GM15510 (cell line): ENCODE data around the gene CCDC154.

Experiments used
- POLR2A ChIP-seq: IDR thresholded peaks from 3 replicates; pipeline ENCODE4 v1.6.1; 2011; ENCODE audit warnings: borderline replicate concordance; ENCODE audit not compliant: insufficient read length; ENCODE audit errors: extremely low read depth

Gene CCDC154, protein sequence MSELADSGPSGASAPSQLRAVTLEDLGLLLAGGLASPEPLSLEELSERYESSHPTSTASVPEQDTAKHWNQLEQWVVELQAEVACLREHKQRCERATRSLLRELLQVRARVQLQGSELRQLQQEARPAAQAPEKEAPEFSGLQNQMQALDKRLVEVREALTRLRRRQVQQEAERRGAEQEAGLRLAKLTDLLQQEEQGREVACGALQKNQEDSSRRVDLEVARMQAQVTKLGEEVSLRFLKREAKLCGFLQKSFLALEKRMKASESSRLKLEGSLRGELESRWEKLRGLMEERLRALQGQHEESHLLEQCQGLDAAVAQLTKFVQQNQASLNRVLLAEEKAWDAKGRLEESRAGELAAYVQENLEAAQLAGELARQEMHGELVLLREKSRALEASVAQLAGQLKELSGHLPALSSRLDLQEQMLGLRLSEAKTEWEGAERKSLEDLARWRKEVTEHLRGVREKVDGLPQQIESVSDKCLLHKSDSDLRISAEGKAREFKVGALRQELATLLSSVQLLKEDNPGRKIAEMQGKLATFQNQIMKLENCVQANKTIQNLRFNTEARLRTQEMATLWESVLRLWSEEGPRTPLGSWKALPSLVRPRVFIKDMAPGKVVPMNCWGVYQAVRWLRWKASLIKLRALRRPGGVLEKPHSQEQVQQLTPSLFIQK

GRCh38 chr16:1443980-1444729 is at the start of gene CCDC154:
Gene CCDC154 (minus strand): TSS chr16:1444556. CDS start chr16:1444322, 234 bp downstream.
- no peak for TF ChIP-seq POLR2A

- TF ChIP-seq POLR2A = no peak
These were observed 49.4 kb upstream of the CCDC154 start for GRCh38 chr16:1493746-1494094.

- peak; percentile 61 for TF ChIP-seq POLR2A
These were observed 48.8 kb upstream of the CCDC154 start, which contains the start of gene TELO2 for GRCh38 chr16:1492923-1493745. Gene TELO2 (plus strand): TSS chr16:1493360. CDS start chr16:1494282, 922 bp downstream.

DNA sequence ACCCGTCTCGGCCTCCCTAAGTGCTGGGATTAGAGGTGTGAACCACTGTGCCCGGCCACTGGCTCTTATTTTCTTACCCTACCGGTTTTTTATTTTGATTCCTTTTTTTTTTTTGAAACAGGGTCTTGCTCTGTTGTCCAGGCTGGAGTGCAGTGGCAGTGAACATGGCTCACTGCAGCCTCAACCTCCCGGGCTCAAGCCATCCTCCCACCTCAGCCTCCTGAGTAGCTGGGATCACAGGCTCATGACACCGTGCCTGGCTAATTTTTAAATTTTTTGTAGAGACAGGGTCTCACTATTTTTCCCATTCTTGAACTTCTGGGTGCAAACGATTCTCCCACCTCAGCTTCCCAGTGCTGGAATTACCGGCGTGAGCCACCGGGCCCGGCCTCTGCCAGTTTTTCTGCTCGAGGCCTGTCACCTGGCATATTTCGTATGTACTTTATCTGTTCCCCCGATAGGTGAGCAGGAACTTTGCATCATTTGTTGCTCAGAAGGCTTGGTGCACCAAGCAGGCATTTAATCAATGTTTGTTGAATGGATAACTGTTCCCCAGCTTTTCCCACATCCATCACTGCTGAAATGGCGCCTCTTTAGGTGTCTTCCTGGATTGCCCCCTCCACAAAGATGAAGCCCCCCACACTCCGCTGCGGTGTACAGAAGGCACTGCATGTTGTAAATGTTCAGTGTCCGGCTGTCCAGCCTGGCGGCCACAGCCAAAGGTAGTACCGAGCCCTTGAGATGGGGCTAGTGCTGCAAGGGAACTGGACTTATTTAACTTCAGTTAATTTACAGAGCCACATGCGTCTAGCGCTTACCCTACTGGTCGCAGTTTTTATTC is 47.9 kb upstream of the CCDC154 start:
- no peak for TF ChIP-seq POLR2A

GRCh38 chr16:1491327-1491726 is 47.0 kb upstream of the CCDC154 start:
- no peak for TF ChIP-seq POLR2A

GRCh38 chr16:1489077-1489476 is 44.7 kb upstream of the CCDC154 start:
- no peak for TF ChIP-seq POLR2A

DNA sequence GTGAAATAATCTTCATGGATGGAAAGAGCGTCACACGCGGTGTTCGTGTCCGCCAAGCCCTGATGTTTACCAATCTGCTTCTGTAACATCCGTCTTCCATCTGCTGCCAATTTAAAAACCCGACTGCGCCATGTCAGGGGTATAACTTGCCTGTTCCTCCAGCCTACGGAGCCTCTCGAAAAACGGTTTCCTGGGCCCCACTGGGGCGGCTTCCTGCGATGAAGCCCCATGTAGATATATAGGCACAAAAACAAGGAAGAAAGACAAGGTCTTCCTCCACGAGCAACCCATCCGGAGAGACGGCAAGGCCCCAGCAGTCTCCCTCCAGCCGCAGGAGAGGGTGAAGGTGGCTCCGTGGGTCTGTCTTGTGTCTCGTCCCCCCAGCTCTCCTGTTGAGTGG is 44.3 kb upstream of the CCDC154 start, which contains the start of gene PTX4:
Gene PTX4 (minus strand): TSS at position 326 of the 400 bp plus-strand sequence. CDS start 35 bp downstream, at position 291.
- TF ChIP-seq POLR2A = no peak

GRCh38 chr16:1488054-1488601 is 43.8 kb upstream of the CCDC154 start:
- TF ChIP-seq POLR2A = no peak

- no peak for TF ChIP-seq POLR2A
These were observed 43.2 kb upstream of the CCDC154 start for GRCh38 chr16:1487395-1488053.

- no peak for TF ChIP-seq POLR2A
These were observed 42.4 kb upstream of the CCDC154 start for GRCh38 chr16:1486551-1487390.

- TF ChIP-seq POLR2A = no peak
These were observed 41.6 kb upstream of the CCDC154 start for GRCh38 chr16:1485847-1486496.

GRCh38 chr16:1481906-1482835 is 37.8 kb upstream of the CCDC154 start:
- TF ChIP-seq POLR2A = no peak
